C4-2B (cell line): ENCODE data around the gene CD58.

Source experiments
- CTCF ChIP-seq: fragments of 450-650 bp; conservative IDR thresholded peaks from 2 replicates; pipeline ENCODE4 v1.5.1; 2017; ENCODE audit warnings: mild to moderate bottlenecking
- ZFX ChIP-seq: fragments of 450-650 bp; IDR thresholded peaks from 2 replicates; pipeline ENCODE4 v1.6.1; 2017

GRCh38 chr1:116492358-116492811 is 78.4 kb downstream of the CD58 start:
- TF ChIP-seq CTCF, result no peak
- TF ChIP-seq ZFX, result no peak
